HG02840 (cell line): Measurements from ENCODE around the gene RAB5IF.

Experiments used
- ATAC-seq: cut with Tn5 transposase; IDR thresholded peaks from one replicate; pipeline ENCODE4 v1.9.1; 2021; ENCODE audit warnings: mild to moderate bottlenecking, moderate library complexity, moderate number of reproducible peaks; ENCODE audit not compliant: unreplicated experiment, low FRiP score

The RAB5IF gene

DNA sequence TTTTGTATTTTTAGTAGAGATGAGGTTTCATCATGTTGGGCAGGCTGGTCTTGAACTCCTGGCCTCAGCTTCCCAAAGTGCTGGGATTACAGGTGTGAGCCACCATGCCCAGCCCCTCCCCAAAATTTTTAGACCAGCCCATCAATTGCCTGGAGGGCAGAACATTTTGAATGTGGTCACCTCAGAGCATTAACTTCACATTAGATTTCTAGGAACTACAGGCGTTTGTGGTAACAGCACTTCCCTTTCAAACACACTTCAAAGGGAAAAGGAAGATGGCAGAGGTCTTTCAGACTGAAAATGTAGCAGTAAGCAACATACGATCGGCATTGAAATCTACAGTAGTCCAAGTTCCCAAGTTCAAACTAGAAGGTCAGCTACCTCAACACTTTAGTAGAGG, 52.7 kb downstream of the RAB5IF start:
- no peak for ATAC-seq
